WTC11 (cell line): ENCODE measurements around the gene CXCL10. TPM values are rescaled to one million over a fixed set of nuclear protein-coding genes. Genes with fewer than 3 reads are reported as not detected.

Experiments
- ATAC-seq: fragments of 200-7000 bp; cut with Tn5 transposase; 2 replicates; pipeline ENCODE4 v1.10.0; 2021; ENCODE audit warnings: mild to moderate bottlenecking, moderate library complexity
- CTCF ChIA-PET: fragments of 300-600 bp; sonication (Branson Sonifier 250); formaldehyde crosslinking; loops from one replicate; lab custom pipeline; 2021; ENCODE audit warnings: antibody characterized with exemption; lab: Charles Lee
- POLR2A ChIA-PET: fragments of 350-600 bp; sonication (Branson Sonifier 250); formaldehyde crosslinking; loops from one replicate; lab custom pipeline; 2021; ENCODE audit warnings: antibody characterized with exemption; lab: Charles Lee
- DNase-seq: peaks from one replicate; pipeline ENCODE4 v3.0.0; 2021; ENCODE audit warnings: low spot score
- H3K27ac Mint-ChIP-seq: 2 replicates; pipeline ENCODE4 v1.8.0; 2021; ENCODE audit warnings: mixed read lengths
- H3K27me3 Mint-ChIP-seq: 2 replicates; pipeline ENCODE4 v1.8.0; 2021; ENCODE audit warnings: low read depth, mild to moderate bottlenecking, moderate library complexity, mixed read lengths
- H3K36me3 Mint-ChIP-seq: 2 replicates; pipeline ENCODE4 v1.8.0; 2021; ENCODE audit warnings: mixed read lengths
- H3K4me1 Mint-ChIP-seq: 2 replicates; pipeline ENCODE4 v1.8.0; 2022; ENCODE audit warnings: mixed read lengths
- H3K4me3 Mint-ChIP-seq: 2 replicates; pipeline ENCODE4 v1.8.0; 2021; ENCODE audit warnings: mild to moderate bottlenecking, moderate library complexity, mixed read lengths
- H3K9me3 Mint-ChIP-seq: 2 replicates; pipeline ENCODE4 v1.8.0; 2021; ENCODE audit warnings: mixed read lengths
- CREB1 ChIP-seq: sonication (generic); formaldehyde crosslinking; IDR thresholded peaks from 2 replicates; pipeline ENCODE4 v1.8.0; 2023; ENCODE audit warnings: mild to moderate bottlenecking, missing genetic modification reagents
- ESRRA ChIP-seq: sonication (generic); formaldehyde crosslinking; IDR thresholded peaks from 2 replicates; pipeline ENCODE4 v1.8.1; 2022; ENCODE audit warnings: mild to moderate bottlenecking, missing genetic modification reagents, borderline replicate concordance
- IRF2 ChIP-seq: sonication (generic); formaldehyde crosslinking; IDR thresholded peaks from 2 replicates; pipeline ENCODE4 v1.8.0; 2022; ENCODE audit warnings: low read depth, missing genetic modification reagents, borderline replicate concordance
- JAZF1 ChIP-seq: fragments of 250-450 bp; sonication (Bioruptor Pico); IDR thresholded peaks from 2 replicates; pipeline ENCODE4 v1.9.0; 2021; ENCODE audit warnings: moderate library complexity, mild to moderate bottlenecking, inconsistent platforms
- MXD4 ChIP-seq: fragments of 250-450 bp; sonication (Bioruptor Pico); IDR thresholded peaks from 2 replicates; pipeline ENCODE4 v1.8.0; 2021; ENCODE audit warnings: mild to moderate bottlenecking, moderate library complexity, borderline replicate concordance
- NFE2L1 ChIP-seq: sonication (generic); formaldehyde crosslinking; IDR thresholded peaks from 2 replicates; pipeline ENCODE4 v1.8.1; 2023; ENCODE audit warnings: missing genetic modification reagents
- NFYB ChIP-seq: sonication (generic); formaldehyde crosslinking; conservative IDR thresholded peaks from 2 replicates; pipeline ENCODE4 v1.8.0; 2022; ENCODE audit warnings: low read depth, missing genetic modification reagents
- PRRX2 ChIP-seq: fragments of 250-450 bp; sonication (Bioruptor Pico); IDR thresholded peaks from 2 replicates; pipeline ENCODE4 v1.8.0; 2021; ENCODE audit warnings: mild to moderate bottlenecking
- RORB ChIP-seq: fragments of 250-450 bp; sonication (Bioruptor Pico); IDR thresholded peaks from 2 replicates; pipeline ENCODE4 v1.9.0; 2021; ENCODE audit warnings: mild to moderate bottlenecking
- SMAD4 ChIP-seq: sonication (generic); formaldehyde crosslinking; IDR thresholded peaks from 2 replicates; pipeline ENCODE4 v1.8.0; 2022; ENCODE audit warnings: mild to moderate bottlenecking, missing genetic modification reagents
- TEAD4 ChIP-seq: sonication (generic); formaldehyde crosslinking; IDR thresholded peaks from 2 replicates; pipeline ENCODE4 v1.8.0; 2022; ENCODE audit warnings: mild to moderate bottlenecking, missing genetic modification reagents
- ZBTB21 ChIP-seq: sonication (generic); formaldehyde crosslinking; IDR thresholded peaks from 2 replicates; pipeline ENCODE4 v1.8.1; 2023; ENCODE audit warnings: mild to moderate bottlenecking, missing genetic modification reagents, borderline replicate concordance
- ZNF138 ChIP-seq: sonication (generic); formaldehyde crosslinking; conservative IDR thresholded peaks from 2 replicates; pipeline ENCODE4 v1.8.1; 2022; ENCODE audit warnings: mild to moderate bottlenecking, moderate library complexity, missing genetic modification reagents
- ZNF232 ChIP-seq: sonication (generic); formaldehyde crosslinking; IDR thresholded peaks from 2 replicates; pipeline ENCODE4 v1.8.0; 2022; ENCODE audit warnings: mild to moderate bottlenecking, missing genetic modification reagents
- ZNF317 ChIP-seq: sonication (generic); formaldehyde crosslinking; IDR thresholded peaks from 2 replicates; pipeline ENCODE4 v1.8.1; 2023; ENCODE audit warnings: low read depth, mild to moderate bottlenecking, moderate library complexity, missing genetic modification reagents, borderline replicate concordance
- ZNF416 ChIP-seq: fragments of 250-450 bp; sonication (Bioruptor Pico); IDR thresholded peaks from 2 replicates; pipeline ENCODE4 v1.9.0; 2021; ENCODE audit warnings: mild to moderate bottlenecking, inconsistent platforms
- ZNF671 ChIP-seq: fragments of 250-450 bp; sonication (Bioruptor Pico); IDR thresholded peaks from 2 replicates; pipeline ENCODE4 v1.8.0; 2021; ENCODE audit warnings: mild to moderate bottlenecking
- total RNA-seq: library from RNA; stranded (reverse); gene quantifications from 3 replicates; pipeline ENCODE4 v1.2.3, GENCODE V29; 2021
- TF ChIP-seq, protein P1 (sequence below): fragments of 250-450 bp; sonication (Bioruptor Pico); IDR thresholded peaks from 2 replicates; pipeline ENCODE4 v1.9.0; 2021; ENCODE audit warnings: moderate library complexity, mild to moderate bottlenecking, inconsistent platforms, borderline replicate concordance
- TF ChIP-seq, protein P2 (sequence below): sonication (generic); formaldehyde crosslinking; IDR thresholded peaks from 2 replicates; pipeline ENCODE4 v1.8.1; 2023; ENCODE audit warnings: mild to moderate bottlenecking, missing genetic modification reagents
- TF ChIP-seq, protein P3 (sequence below): fragments of 250-450 bp; sonication (Bioruptor Pico); IDR thresholded peaks from 2 replicates; pipeline ENCODE4 v1.8.0; 2021; ENCODE audit warnings: mild to moderate bottlenecking
- TF ChIP-seq, protein P4 (sequence below): sonication (generic); formaldehyde crosslinking; IDR thresholded peaks from 2 replicates; pipeline ENCODE4 v1.8.0; 2022; ENCODE audit warnings: mild to moderate bottlenecking, missing genetic modification reagents
- TF ChIP-seq, protein P5 (sequence below): sonication (generic); formaldehyde crosslinking; conservative IDR thresholded peaks from 2 replicates; pipeline ENCODE4 v1.8.1; 2022; ENCODE audit warnings: mild to moderate bottlenecking, missing genetic modification reagents
- TF ChIP-seq, protein P6 (sequence below): fragments of 250-450 bp; sonication (Bioruptor Pico); IDR thresholded peaks from 2 replicates; pipeline ENCODE4 v1.9.0; 2021; ENCODE audit warnings: mild to moderate bottlenecking, borderline replicate concordance
- TF ChIP-seq, protein P7 (sequence below): sonication (generic); formaldehyde crosslinking; IDR thresholded peaks from 2 replicates; pipeline ENCODE4 v1.8.1; 2023; ENCODE audit warnings: mild to moderate bottlenecking, missing genetic modification reagents, moderate library complexity

The CXCL10 gene
- total RNA-seq, 1 experiment from 2014 or later = not detected

DNA sequence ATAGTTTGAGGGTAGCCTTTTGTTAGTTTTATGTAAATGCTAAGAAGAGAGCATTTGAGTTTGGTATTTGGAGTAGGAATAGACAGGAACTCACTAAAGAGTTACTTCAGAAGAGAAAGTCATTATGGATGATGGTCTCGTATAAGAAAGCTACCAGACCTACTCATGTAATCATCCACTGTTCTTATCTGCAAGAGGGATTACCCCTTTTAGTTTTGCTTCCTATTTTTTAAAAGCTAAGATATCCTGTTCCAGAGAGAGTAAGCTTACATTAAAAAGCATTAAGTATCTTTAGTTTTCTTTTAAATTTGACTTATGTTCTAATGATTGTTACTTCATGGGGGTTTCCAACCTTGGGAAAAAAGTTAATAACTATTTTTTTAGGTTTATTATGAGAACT lies 38.7 kb upstream of the CXCL10 start:
- TF ChIP-seq TEAD4 (CRISPR knock-in tag) (no peak), ESRRA (CRISPR knock-in tag) (no peak), MXD4 (CRISPR knock-in tag) (no peak), NFYB (CRISPR knock-in tag) (no peak)
- TF ChIP-seq, all 79 proteins: peak for 0
- Mint-ChIP-seq H3K27ac (no peak overlapping the region), H3K4me3 (no peak overlapping the region), H3K9me3 (no peaks in the 10 kb centered on the region), H3K4me1 (peaks cover 4% of the 10 kb centered on the region), H3K36me3 (no peaks in the 10 kb centered on the region), H3K27me3 (no peaks in the 10 kb centered on the region)
- ATAC-seq (no peak), DNase-seq (no peak)
- POLR2A ChIA-PET = interaction anchor here (0.7 kb wide), 1 partner anchor 629 kb away, joined by 3 read pairs; no protein-coding TSS in a partner anchor
- CTCF ChIA-PET = interaction anchor here (0.7 to 3.2 kb wide), 3 partner anchors 66 to 247 kb away, joined by 3 to 17 read pairs (median 8); no protein-coding TSS in a partner anchor

DNA sequence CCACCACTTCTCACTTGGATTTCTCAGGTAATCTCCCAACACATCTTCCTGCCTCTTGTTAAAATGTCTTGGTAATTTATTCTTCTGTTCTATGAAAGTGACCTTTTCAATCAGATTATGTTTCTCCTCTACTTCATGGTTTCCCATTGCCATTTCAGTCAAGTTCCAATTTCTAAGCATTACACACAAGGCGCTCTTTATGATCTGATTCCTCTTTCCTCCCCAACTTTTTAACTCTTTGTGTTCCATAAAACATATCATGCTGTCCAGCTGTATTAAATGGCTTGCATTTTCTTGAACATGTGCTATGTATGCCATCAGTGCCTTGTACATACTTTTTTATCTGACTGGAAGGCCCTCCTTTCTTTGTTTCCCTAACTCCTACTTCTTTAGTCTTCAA lies 38.1 kb upstream of the CXCL10 start:
- Mint-ChIP-seq H3K27me3 (no peaks in the 10 kb centered on the region), H3K36me3 (no peaks in the 10 kb centered on the region), H3K4me3 (no peak overlapping the region), H3K4me1 (peaks cover 6% of the 10 kb centered on the region), H3K27ac (no peak overlapping the region), H3K9me3 (no peaks in the 10 kb centered on the region)
- ChIA-PET CTCF (interaction anchor here (3.2 kb wide), 1 partner anchor 66 kb away, joined by 17 read pairs; no protein-coding TSS in a partner anchor), POLR2A (no interaction called here)
- TF ChIP-seq, protein P1, sequence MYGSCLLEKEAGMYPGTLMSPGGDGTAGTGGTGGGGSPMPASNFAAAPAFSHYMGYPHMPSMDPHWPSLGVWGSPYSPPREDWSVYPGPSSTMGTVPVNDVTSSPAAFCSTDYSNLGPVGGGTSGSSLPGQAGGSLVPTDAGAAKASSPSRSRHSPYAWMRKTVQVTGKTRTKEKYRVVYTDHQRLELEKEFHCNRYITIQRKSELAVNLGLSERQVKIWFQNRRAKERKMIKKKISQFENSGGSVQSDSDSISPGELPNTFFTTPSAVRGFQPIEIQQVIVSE (CRISPR knock-in tag) = no peak
- no peak for TF ChIP-seq ZNF138 (CRISPR knock-in tag)
- TF ChIP-seq ZNF232 = no peak
- TF ChIP-seq ZNF317 (CRISPR knock-in tag) = no peak
- TF ChIP-seq SMAD4 (CRISPR knock-in tag) = no peak
- TF ChIP-seq, protein P2, sequence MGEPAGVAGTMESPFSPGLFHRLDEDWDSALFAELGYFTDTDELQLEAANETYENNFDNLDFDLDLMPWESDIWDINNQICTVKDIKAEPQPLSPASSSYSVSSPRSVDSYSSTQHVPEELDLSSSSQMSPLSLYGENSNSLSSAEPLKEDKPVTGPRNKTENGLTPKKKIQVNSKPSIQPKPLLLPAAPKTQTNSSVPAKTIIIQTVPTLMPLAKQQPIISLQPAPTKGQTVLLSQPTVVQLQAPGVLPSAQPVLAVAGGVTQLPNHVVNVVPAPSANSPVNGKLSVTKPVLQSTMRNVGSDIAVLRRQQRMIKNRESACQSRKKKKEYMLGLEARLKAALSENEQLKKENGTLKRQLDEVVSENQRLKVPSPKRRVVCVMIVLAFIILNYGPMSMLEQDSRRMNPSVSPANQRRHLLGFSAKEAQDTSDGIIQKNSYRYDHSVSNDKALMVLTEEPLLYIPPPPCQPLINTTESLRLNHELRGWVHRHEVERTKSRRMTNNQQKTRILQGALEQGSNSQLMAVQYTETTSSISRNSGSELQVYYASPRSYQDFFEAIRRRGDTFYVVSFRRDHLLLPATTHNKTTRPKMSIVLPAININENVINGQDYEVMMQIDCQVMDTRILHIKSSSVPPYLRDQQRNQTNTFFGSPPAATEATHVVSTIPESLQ (CRISPR knock-in tag) = no peak
- no peak for TF ChIP-seq ZNF416 (CRISPR knock-in tag)
- no peak for TF ChIP-seq ZBTB21 (CRISPR knock-in tag)
- TF ChIP-seq, protein P3, sequence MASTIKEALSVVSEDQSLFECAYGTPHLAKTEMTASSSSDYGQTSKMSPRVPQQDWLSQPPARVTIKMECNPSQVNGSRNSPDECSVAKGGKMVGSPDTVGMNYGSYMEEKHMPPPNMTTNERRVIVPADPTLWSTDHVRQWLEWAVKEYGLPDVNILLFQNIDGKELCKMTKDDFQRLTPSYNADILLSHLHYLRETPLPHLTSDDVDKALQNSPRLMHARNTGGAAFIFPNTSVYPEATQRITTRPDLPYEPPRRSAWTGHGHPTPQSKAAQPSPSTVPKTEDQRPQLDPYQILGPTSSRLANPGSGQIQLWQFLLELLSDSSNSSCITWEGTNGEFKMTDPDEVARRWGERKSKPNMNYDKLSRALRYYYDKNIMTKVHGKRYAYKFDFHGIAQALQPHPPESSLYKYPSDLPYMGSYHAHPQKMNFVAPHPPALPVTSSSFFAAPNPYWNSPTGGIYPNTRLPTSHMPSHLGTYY (CRISPR knock-in tag) = no peak
- no peak for TF ChIP-seq IRF2 (CRISPR knock-in tag)
- TF ChIP-seq ZNF671 (CRISPR knock-in tag) = no peak
- DNase-seq = no peak
- no peak for ATAC-seq

DNA sequence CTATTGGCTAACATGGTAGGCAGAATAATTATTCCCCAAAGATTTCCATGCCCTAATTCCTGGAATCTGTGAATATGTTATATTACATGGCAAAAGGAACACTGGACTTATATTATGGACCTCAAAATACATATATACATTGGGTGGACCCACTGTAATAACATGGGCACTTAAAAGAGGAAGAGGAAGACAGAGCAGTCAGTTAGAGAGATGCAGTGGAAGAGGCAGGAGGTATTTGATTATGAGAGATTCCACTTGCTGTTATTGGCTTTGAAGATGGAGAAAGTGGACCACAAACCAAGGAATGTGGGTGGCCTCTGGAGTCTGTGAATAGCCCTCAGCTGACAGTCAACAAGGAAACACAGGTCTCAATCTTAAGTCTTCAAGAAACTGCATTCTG lies 37.2 kb upstream of the CXCL10 start:
- no peak for ATAC-seq
- Mint-ChIP-seq H3K4me3 (no peak overlapping the region), H3K36me3 (no peaks in the 10 kb centered on the region), H3K4me1 (peaks cover 15% of the 10 kb centered on the region), H3K27me3 (no peaks in the 10 kb centered on the region), H3K9me3 (no peaks in the 10 kb centered on the region), H3K27ac (no peak overlapping the region)
- CTCF ChIA-PET = no interaction called here
- POLR2A ChIA-PET = no interaction called here
- DNase-seq = no peak
- TF ChIP-seq CREB1 (CRISPR knock-in tag) (no peak), IRF2 (CRISPR knock-in tag) (no peak), JAZF1 (CRISPR knock-in tag) (no peak), MXD4 (CRISPR knock-in tag) (no peak), NFE2L1 (CRISPR knock-in tag) (no peak), RORB (CRISPR knock-in tag) (no peak), PRRX2 (CRISPR knock-in tag) (no peak)
- TF ChIP-seq, protein P4, sequence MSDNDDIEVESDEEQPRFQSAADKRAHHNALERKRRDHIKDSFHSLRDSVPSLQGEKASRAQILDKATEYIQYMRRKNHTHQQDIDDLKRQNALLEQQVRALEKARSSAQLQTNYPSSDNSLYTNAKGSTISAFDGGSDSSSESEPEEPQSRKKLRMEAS (CRISPR knock-in tag) = no peak
- TF ChIP-seq, protein P5, sequence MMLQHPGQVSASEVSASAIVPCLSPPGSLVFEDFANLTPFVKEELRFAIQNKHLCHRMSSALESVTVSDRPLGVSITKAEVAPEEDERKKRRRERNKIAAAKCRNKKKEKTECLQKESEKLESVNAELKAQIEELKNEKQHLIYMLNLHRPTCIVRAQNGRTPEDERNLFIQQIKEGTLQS = no peak
- TF ChIP-seq, protein P6, sequence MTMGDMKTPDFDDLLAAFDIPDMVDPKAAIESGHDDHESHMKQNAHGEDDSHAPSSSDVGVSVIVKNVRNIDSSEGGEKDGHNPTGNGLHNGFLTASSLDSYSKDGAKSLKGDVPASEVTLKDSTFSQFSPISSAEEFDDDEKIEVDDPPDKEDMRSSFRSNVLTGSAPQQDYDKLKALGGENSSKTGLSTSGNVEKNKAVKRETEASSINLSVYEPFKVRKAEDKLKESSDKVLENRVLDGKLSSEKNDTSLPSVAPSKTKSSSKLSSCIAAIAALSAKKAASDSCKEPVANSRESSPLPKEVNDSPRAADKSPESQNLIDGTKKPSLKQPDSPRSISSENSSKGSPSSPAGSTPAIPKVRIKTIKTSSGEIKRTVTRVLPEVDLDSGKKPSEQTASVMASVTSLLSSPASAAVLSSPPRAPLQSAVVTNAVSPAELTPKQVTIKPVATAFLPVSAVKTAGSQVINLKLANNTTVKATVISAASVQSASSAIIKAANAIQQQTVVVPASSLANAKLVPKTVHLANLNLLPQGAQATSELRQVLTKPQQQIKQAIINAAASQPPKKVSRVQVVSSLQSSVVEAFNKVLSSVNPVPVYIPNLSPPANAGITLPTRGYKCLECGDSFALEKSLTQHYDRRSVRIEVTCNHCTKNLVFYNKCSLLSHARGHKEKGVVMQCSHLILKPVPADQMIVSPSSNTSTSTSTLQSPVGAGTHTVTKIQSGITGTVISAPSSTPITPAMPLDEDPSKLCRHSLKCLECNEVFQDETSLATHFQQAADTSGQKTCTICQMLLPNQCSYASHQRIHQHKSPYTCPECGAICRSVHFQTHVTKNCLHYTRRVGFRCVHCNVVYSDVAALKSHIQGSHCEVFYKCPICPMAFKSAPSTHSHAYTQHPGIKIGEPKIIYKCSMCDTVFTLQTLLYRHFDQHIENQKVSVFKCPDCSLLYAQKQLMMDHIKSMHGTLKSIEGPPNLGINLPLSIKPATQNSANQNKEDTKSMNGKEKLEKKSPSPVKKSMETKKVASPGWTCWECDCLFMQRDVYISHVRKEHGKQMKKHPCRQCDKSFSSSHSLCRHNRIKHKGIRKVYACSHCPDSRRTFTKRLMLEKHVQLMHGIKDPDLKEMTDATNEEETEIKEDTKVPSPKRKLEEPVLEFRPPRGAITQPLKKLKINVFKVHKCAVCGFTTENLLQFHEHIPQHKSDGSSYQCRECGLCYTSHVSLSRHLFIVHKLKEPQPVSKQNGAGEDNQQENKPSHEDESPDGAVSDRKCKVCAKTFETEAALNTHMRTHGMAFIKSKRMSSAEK = no peak
- TF ChIP-seq, protein P7, sequence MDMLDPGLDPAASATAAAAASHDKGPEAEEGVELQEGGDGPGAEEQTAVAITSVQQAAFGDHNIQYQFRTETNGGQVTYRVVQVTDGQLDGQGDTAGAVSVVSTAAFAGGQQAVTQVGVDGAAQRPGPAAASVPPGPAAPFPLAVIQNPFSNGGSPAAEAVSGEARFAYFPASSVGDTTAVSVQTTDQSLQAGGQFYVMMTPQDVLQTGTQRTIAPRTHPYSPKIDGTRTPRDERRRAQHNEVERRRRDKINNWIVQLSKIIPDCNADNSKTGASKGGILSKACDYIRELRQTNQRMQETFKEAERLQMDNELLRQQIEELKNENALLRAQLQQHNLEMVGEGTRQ (CRISPR knock-in tag) = no peak
